Activated effector memory CD4-positive, alpha-beta T cell treated with anti-CD3 and anti-CD28 coated beads, Interleukin-2, amount 50 U/mL, for 16 hours (primary cell): Measurements from ENCODE around the gene PCDHGC3.

Source experiments
- DNase-seq: peaks from one replicate; pipeline ENCODE4 v3.0.0-alpha.2; 2020

Gene PCDHGC3

DNA sequence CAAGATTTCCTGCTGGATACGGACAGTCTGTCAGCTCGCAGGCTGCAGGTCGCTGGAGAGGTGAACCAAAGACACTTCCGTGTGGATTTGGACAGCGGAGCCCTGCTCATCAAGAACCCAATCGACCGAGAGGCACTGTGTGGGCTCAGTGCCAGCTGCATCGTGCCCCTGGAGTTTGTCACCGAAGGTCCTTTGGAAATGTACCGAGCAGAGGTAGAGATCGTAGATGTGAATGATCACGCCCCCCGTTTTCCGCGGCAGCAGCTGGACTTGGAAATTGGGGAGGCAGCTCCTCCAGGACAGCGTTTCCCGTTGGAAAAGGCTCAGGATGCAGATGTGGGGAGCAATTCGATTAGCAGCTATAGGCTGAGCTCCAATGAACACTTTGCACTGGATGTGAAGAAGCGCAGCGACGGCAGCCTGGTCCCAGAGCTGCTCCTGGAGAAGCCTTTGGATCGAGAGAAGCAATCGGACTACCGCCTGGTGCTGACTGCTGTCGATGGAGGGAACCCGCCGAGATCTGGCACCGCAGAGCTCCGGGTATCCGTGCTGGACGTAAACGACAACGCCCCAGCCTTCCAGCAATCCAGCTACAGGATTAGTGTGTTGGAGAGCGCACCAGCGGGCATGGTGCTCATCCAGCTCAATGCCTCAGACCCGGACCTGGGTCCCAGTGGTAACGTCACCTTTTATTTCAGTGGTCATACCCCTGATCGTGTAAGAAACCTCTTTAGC is 9.7 kb downstream of the PCDHGC3 start:
- no peak for DNase-seq

- DNase-seq, result no peak
Observed at GRCh38 chr5:141486091-141486490, 10.3 kb downstream of the PCDHGC3 start.

GRCh38 chr5:141487131-141487530 is 11.4 kb downstream of the PCDHGC3 start:
- DNase-seq, result no peak

- DNase-seq, result no peak
Observed at GRCh38 chr5:141488591-141489561, 13.1 kb downstream of the PCDHGC3 start, which contains the start of gene PCDHGC5. TSS of gene PCDHGC5 (plus strand) at chr5:141489081. CDS start at chr5:141489241, 160 bp downstream.

DNA sequence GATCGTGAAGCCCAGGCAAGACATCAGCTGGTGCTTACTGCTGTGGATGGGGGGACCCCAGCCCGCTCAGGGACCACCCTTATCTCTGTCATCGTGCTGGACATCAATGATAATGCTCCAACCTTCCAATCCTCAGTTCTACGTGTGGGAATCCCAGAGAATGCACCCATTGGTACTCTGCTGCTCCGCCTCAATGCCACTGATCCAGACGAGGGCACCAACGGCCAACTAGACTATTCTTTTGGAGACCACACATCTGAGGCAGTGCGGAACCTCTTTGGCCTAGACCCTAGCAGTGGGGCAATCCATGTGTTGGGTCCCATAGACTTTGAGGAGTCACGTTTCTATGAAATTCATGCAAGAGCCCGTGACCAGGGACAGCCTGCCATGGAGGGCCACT is 14.1 kb downstream of the PCDHGC3 start:
- no peak for DNase-seq

- DNase-seq, result no peak
Observed at GRCh38 chr5:141490271-141490670, 14.5 kb downstream of the PCDHGC3 start.

DNA sequence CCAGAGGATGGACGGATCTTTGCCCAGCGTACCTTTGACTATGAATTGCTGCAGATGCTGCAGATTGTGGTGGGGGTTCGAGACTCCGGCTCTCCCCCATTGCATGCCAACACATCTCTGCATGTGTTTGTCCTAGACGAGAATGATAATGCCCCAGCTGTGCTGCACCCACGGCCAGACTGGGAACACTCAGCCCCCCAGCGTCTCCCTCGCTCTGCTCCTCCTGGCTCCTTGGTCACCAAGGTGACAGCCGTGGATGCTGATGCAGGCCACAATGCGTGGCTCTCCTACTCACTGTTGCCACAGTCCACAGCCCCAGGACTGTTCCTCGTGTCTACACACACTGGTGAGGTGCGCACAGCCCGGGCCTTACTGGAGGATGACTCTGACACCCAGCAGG is 15.0 kb downstream of the PCDHGC3 start:
- DNase-seq, result no peak

GRCh38 chr5:141491323-141492167 is 15.8 kb downstream of the PCDHGC3 start:
- no peak for DNase-seq

DNA sequence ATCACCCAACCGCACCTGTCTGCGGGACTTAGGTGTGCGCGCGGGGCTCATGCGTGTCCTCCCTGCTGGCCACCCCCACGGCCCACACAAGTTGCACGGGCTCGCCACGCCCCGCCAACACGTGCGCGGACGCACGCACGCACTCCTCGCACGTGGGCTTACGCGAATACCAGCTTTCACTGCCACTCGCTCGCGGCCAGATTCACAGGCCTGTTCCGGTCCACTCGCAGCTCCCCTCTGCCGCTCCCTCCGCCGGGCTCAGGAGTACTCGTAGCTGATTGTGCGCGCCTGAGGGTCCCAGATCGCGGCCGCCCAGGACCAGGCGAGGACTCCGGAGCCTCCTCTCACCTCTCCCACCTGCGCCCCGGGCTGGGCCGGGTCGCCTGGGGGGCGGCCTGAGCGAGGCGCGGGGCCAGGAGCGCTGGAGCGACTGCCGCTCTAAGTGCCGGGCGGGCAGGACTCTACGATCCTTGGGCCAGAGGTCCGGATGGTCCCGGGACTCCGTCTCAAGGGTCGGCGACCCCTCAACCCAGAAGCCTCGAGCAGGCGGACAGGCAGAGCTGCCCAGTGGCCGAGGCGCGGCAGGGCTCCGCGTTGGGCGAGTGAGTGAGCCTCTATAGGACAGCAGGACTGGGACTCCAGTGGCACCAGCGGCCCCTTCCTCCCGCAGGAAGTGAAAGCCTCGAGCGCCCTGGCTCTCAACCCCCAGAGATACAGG is 16.6 kb downstream of the PCDHGC3 start:
- peak; percentile 71 for DNase-seq

GRCh38 chr5:141493500-141494422 is 18.0 kb downstream of the PCDHGC3 start:
- no peak for DNase-seq

DNA sequence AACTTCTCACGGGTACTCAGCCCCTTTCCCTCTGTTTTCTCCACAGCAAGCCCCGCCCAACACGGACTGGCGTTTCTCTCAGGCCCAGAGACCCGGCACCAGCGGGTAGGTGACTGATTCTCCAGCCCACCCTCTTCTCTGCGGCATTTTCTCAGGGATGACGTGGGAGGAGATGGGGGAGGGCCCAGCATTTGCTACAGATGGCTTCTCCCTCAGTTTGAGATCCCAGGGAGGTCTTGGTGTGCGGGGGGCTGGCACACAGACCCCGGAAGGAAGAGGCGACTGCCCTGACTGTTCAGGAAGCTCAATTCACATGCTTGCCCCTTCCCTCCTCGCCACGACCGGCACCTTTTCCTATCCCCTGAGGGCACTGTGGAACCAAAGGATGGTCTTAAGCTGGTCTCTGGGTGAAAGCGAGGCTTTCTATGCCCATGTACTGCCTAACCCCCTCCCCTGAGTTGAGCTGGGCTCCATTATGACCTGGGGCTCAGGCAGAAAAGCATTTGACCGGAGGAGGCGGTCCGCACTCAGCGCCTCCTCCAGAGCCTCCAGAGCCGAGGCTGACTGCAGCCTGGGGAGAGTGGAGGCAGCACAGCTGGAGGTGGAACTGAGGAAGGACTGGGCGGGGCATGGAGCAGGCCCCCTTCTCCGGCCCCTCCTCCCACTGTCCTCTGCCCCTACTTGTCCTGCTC is 19.1 kb downstream of the PCDHGC3 start:
- no peak for DNase-seq

DNA sequence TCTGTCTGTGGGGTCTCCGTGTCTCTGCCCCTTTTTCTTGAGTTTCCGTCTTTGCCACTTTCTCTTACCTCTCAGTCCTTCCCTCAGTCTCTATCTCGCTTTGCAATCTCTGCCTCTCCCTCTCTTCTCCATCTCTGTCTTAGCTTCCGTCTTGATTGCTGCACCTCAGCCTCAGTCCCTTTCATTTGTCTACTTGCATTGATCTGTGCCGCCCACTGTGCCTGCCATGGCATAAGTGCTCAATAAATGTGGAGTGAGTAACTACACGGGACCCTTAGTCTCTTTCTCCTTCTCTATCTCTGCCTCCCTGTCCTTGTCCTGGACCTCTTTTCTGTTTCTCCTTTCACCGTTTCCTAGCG is 19.7 kb downstream of the PCDHGC3 start:
- DNase-seq, result no peak

DNA sequence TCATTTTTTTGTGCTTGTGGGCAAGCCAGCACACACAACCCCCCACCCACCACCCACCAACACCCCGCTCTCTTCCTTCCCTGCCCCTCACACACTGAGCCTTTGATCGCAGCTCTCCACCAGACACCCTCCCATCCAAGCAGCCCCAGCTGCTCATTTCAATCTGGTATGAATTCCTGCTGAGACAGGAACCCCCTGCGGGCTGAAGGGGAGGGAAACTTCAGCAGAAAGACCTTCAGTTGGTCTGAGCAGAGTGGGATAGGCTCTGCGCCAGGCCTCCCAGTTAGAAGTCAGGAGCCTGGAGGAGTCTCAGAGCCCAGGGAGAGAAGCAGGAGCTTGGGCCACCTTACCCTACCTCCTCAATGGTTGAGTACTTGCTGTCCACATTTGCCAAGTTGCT is 20.3 kb downstream of the PCDHGC3 start:
- no peak for DNase-seq

GRCh38 chr5:141501761-141502160 is 26.0 kb downstream of the PCDHGC3 start:
- DNase-seq, result no peak

DNA sequence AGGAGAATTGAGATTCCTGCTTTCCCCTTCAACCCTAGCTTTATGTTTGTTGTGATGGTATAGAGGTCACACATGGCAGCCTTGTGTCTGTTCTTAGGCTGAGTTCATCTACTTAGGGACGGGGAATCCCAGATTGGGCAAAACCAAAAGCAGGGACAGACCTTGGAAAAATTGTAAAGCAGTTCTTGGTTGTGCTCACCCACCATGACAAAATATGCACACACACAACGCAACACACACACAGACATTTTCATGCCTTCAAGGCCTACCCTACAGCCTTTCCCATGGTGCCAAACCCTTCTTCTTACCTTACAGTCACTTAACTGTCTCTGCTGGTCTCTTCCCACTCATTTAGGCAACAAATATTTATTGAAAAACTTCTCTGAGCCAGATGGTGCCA is 27.9 kb downstream of the PCDHGC3 start:
- DNase-seq, result no peak

DNA sequence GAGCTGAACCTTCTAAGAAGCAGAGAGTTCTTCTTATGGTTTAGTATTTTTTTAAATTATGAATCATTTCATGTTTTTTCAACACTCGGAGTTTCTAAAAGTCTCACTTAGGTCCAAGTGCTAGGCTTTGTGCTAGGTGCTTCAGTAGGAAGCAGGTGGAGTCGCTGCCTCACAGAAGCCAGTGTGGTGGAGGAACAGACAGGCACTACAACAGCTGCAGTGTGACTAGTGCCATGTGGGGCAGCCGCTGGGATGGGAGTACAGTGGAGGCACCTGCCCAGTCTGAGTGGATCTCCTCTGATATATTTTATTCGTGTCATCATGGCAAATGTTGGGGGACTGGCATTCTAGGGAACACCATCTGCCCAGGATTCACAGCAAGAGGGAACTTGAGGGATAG is 28.4 kb downstream of the PCDHGC3 start:
- no peak for DNase-seq

GRCh38 chr5:141506381-141507155 is 30.8 kb downstream of the PCDHGC3 start:
- DNase-seq, result no peak

- no peak for DNase-seq
Observed at GRCh38 chr5:141507387-141508091, 31.8 kb downstream of the PCDHGC3 start.

GRCh38 chr5:141508440-141508797 is 32.7 kb downstream of the PCDHGC3 start:
- DNase-seq, result no peak
